Gastroesophageal sphincter (tissue), 3 donors: ENCODE data around the gene CHSY3.

ENCODE experiments used
- CTCF ChIP-seq, 4 experiments: fragments of 200-600 bp in 2 of 4; fragments of 450-650 bp in 2 of 4; sonication (generic) in 1 of 4; IDR thresholded peaks; one replicate each; pipeline ENCODE4 v1.5.1; 2017 to 2019; ENCODE audit warnings: antibody characterized with exemption in 4 of 4, mild to moderate bottlenecking in 2 of 4, moderate library complexity in 2 of 4
- POLR2AphosphoS5 ChIP-seq: sonication (generic); formaldehyde crosslinking; IDR thresholded peaks from one replicate; pipeline ENCODE4 v1.6.1; 2017; ENCODE audit warnings: antibody characterized with exemption

- TF ChIP-seq CTCF (IDR thresholded peaks at IDR 0.05) (peak in 1 of 4 experiments; percentile 4), POLR2AphosphoS5 (no peak)
These were observed 237.5 kb downstream of the CHSY3 start for GRCh38 chr5:130141659-130142320.
